Cardiac muscle cell (in vitro differentiated cells and primary cell): ENCODE data around the gene PTPN4. TPM values are rescaled to one million over a fixed set of nuclear protein-coding genes. Genes with fewer than 3 reads are reported as not detected.
"Not testable (repeated sequence)": the region's sequence is repeated elsewhere in the genome, so short reads cannot be mapped to it uniquely, and the experiment has no call there.

Experiments used
- DNase-seq, 2 donors: peaks; one replicate each; pipeline versions ENCODE4 v3.0.0 to v3.0.0-alpha.2; 2010 to 2017; ENCODE audit warnings: low read depth in 1 of 2, low spot score in 1 of 2
- H3K27ac ChIP-seq: fragments of 200-600 bp; sonication (generic); 2 replicates; pipeline ENCODE4 v1.5.1; 2016
- H3K27me3 ChIP-seq: fragments of 200-600 bp; sonication (generic); 2 replicates; pipeline ENCODE4 v1.6.0; 2016; ENCODE audit warnings: control low read depth
- H3K36me3 ChIP-seq: fragments of 200-600 bp; sonication (generic); 2 replicates; pipeline ENCODE4 v1.5.1; 2016; ENCODE audit warnings: control low read depth
- H3K4me1 ChIP-seq: fragments of 200-600 bp; sonication (generic); 2 replicates; pipeline ENCODE4 v1.8.1; 2017; ENCODE audit warnings: low read depth, mild to moderate bottlenecking, mixed run types
- H3K4me3 ChIP-seq: fragments of 200-600 bp; sonication (generic); 2 replicates; pipeline ENCODE4 v1.5.1; 2016; ENCODE audit warnings: mild to moderate bottlenecking
- H3K9me3 ChIP-seq: fragments of 200-600 bp; sonication (generic); 2 replicates; pipeline ENCODE4 v1.5.1; 2017; ENCODE audit warnings: low read depth, mild to moderate bottlenecking, control low read depth
- polyA plus RNA-seq: library from polyadenylated mRNA; unstranded; fragments of >200 nt; fragmentation: Nextera tagmentation; extraction: Ambion mirVana; gene quantifications from 2 replicates; pipeline ENCODE4 v1.2.1, GENCODE V29; 2016
- total RNA-seq: library from RNA; depleted of rRNA; stranded (reverse); fragments of >200 nt; gene quantifications from 2 replicates; pipeline ENCODE4 v1.2.3, GENCODE V29; 2016
- TF ChIP-seq, protein P1 (sequence below): IDR thresholded peaks from 2 replicates; pipeline ENCODE4 v1.5.1; 2012; ENCODE audit warnings: low read depth, mild to moderate bottlenecking, low read length

PTPN4 gene
- total and polyA plus RNA-seq, 2 experiments from 2014 or later = 26.3 to 70.3 TPM

DNA sequence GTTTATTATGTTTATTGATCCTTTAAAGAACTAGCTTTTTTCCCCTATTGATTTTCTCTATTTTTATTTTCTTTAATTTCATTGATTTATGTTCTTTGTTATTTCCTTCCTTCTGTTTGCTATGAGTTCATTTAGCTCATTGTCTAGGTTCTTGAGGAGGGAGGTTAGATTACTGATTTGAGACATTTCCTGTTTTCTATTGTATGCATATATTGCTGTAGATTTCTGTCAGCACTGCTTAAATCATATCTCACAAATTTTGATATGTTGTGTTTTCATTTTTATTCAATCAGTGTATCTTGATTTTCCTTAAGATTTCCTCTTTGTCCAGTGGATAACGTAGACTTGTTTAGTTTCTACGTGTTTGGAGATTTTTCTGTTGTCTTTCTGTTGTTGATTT, 43.4 kb downstream of the PTPN4 start:
- DNase-seq = no peak
- H3K4me3 ChIP-seq = no peak overlapping the region

DNA sequence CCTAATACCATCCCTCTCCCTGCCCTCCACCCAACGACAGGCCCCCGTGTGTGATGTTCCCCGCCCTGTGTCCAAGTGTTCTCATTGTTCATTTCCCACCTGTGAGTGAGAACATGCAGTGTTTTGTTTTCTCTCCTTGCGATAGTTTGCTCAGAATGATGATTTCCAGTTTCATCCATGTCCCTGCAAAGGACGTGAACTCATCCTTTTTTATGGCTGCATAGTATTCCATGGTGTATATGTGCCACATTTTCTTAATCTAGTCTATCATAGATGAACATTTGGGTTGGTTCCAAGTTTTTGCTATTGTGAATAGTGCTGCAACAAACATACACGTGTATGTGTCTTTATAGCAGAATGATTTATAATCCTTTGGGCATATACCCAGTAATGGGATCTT, 44.7 kb downstream of the PTPN4 start:
- H3K4me3 ChIP-seq, H3K4me1 ChIP-seq, H3K36me3 ChIP-seq, DNase-seq, H3K9me3 ChIP-seq, H3K27me3 ChIP-seq, H3K27ac ChIP-seq: not testable (repeated sequence)

More for the DNA sequence above, 43.4 kb downstream of the PTPN4 start:
- Histone ChIP-seq H3K4me1 (no peaks in the 10 kb centered on the region), H3K27ac (no peak overlapping the region), H3K36me3 (no peaks in the 10 kb centered on the region), H3K27me3 (no peaks in the 10 kb centered on the region), H3K9me3 (no peaks in the 10 kb centered on the region)
- TF ChIP-seq, protein P1, sequence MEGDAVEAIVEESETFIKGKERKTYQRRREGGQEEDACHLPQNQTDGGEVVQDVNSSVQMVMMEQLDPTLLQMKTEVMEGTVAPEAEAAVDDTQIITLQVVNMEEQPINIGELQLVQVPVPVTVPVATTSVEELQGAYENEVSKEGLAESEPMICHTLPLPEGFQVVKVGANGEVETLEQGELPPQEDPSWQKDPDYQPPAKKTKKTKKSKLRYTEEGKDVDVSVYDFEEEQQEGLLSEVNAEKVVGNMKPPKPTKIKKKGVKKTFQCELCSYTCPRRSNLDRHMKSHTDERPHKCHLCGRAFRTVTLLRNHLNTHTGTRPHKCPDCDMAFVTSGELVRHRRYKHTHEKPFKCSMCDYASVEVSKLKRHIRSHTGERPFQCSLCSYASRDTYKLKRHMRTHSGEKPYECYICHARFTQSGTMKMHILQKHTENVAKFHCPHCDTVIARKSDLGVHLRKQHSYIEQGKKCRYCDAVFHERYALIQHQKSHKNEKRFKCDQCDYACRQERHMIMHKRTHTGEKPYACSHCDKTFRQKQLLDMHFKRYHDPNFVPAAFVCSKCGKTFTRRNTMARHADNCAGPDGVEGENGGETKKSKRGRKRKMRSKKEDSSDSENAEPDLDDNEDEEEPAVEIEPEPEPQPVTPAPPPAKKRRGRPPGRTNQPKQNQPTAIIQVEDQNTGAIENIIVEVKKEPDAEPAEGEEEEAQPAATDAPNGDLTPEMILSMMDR = no peak

DNA sequence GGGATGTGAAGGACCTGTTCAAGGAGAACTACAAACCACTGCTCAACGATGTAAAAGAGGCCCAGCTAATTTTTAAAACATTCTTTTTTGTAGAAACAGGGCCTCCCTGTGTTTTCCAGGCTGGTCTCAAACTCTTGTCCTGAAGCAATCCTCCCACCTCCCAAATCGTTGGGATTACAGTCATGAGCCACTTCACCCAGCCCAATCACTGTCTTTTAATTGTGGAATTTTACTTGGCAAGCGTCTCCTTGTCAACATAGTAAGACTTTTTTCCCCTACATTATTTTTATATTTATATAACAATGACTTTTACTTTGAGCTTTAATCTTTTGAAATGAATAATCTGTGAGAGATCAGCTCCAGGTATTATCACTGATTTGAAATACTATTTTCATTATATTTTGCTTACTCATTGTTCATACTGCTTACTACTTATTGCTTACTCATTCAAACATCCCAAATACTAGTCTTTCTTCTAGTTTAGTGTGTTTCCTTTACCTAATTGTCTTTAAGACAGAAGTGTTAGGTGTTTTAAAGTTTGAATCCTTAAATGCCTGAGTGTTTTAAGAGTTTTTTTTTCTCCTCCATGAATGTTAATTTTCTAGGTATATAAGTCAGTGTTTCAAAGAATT, 48.9 kb downstream of the PTPN4 start:
- no peaks in the 10 kb centered on the region for H3K9me3 ChIP-seq
- TF ChIP-seq, protein P1 = no peak
- H3K4me1 ChIP-seq = no peaks in the 10 kb centered on the region
- H3K4me3 ChIP-seq = no peak overlapping the region
- H3K27ac ChIP-seq = no peak overlapping the region
- no peaks in the 10 kb centered on the region for H3K36me3 ChIP-seq
- no peaks in the 10 kb centered on the region for H3K27me3 ChIP-seq
- peak in 1 of 2 donors; percentile 46 for DNase-seq

DNA sequence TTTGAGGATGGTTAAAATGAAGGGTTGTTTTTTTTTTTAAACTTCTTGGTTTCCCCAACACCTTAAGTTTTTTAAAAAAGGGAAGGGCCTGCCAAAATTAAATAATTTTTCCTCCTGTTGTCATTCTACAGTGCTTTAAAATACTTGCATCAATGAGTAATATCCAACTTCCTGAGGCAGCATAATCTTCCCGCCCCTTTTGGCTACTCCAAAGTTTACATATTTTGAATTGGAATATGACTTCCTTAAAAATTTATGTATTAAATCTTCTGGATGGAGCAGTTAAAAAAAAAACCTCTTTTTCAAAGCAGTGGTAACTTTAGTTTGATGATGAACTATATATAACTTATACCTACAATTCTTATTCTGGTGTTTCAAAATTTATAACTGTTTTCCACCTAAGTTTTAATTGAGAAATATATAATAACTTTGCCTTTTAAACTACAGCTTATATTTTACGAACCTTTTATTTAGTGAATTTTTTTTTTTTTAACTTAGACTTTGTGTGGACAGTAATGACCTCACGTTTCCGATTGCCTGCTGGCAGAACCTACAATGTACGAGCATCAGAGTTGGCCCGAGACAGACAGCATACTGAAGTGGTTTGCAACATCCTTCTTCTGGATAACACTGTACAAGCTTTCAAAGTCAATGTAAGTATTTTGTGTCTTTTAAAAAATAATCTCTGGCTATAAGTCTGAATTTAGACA, 49.8 kb downstream of the PTPN4 start:
- no peak overlapping the region for H3K27ac ChIP-seq
- TF ChIP-seq, protein P1 = no peak

DNA sequence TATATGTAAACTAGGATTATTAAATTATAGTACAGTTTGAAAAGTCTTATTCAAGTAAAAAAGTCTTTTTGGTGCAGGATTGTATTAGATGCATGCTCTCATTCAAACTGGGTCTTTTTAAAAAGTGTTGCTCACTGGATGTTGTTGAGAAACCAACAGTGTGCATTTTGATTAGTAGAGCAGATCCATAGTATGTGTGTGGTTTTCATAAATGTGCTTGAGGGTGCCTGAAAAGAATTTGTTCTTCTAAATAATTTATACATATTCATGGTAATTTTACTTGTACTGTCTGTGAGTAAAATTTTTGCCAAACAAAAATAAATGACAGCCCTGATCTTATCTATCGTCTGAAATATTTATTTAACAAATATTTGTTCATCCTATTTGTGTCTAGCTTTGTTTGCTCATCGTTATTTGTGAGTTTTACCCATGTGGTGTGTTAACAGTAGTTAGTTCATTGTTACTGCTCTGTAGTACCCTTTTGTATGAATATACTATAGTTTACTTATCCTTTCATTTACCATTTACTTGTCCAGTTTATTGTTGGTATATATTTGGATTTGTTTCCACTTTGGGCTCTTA, 50.4 kb downstream of the PTPN4 start:
- H3K27ac ChIP-seq = no peak overlapping the region
- no peaks in the 10 kb centered on the region for H3K4me1 ChIP-seq
- H3K27me3 ChIP-seq = no peaks in the 10 kb centered on the region
- DNase-seq = peak in 1 of 2 donors; percentile 21
- H3K36me3 ChIP-seq = no peaks in the 10 kb centered on the region
- H3K9me3 ChIP-seq = no peaks in the 10 kb centered on the region
- TF ChIP-seq, protein P1 = no peak
- H3K4me3 ChIP-seq = no peak overlapping the region

More for the DNA sequence above, 49.8 kb downstream of the PTPN4 start:
- no peaks in the 10 kb centered on the region for H3K36me3 ChIP-seq
- DNase-seq = peak in 1 of 2 donors; percentile 89
- H3K4me1 ChIP-seq = no peaks in the 10 kb centered on the region
- no peak overlapping the region for H3K4me3 ChIP-seq
- no peaks in the 10 kb centered on the region for H3K9me3 ChIP-seq
- no peaks in the 10 kb centered on the region for H3K27me3 ChIP-seq

DNA sequence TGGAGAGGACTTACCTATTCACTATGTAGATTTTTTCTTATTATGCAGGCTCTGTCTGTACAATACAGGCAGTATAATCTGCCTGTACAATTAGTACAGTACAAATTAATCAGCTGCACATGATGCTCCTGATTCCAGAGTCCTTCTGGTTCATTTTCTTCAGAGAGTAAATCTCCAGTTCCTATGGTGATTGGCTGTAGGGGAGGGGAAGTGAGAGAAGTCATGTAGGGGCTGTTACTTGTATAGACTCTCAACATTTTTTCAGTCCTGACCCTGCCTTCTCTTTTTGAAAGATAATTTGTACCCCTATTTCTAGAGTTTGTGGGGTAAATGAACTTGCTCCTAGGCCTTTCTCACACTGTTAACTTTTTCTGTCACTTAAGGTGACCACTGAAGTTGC, 54.5 kb downstream of the PTPN4 start:
- H3K4me1 ChIP-seq = no peaks in the 10 kb centered on the region
- H3K4me3 ChIP-seq = no peak overlapping the region
- H3K36me3 ChIP-seq = no peaks in the 10 kb centered on the region
- peak overlapping the region; percentile 16 for H3K27ac ChIP-seq
- TF ChIP-seq, protein P1 = no peak
- no peaks in the 10 kb centered on the region for H3K9me3 ChIP-seq
- H3K27me3 ChIP-seq = no peaks in the 10 kb centered on the region
- no peak for DNase-seq
